Renal pelvis (tissue), 4 donors: Measurements from ENCODE around the gene NEU4. TPM values are rescaled to one million over a fixed set of nuclear protein-coding genes. Genes with fewer than 3 reads are reported as not detected.
A peak's percentile ranks its signal among the peaks of the same experiment; 100 is the strongest.
"Not testable (repeated sequence)": the region's sequence is repeated elsewhere in the genome, so short reads cannot be mapped to it uniquely, and the experiment has no call there.

Experiments
- DNase-seq: peaks from one replicate; pipeline ENCODE4 v3.0.0-alpha.2; 2013
- polyA plus RNA-seq, 3 donors: library from polyadenylated mRNA; unstranded; fragments of 120-200 nt; gene quantifications; one replicate each; pipeline ENCODE4 v1.2.1, GENCODE V29; 2013; ENCODE audit not compliant: insufficient read length in 3 of 3

NEU4 gene
- polyA plus RNA-seq, 3 donors, result 1.9 to 2.5 (median 2.5) TPM

- DNase-seq, result peak; percentile 42
Measured at GRCh38 chr2:241833101-241833663, 24.2 kb downstream of the NEU4 start.

- not testable (repeated sequence) for DNase-seq
Measured at GRCh38 chr2:241833756-241834526, 24.9 kb downstream of the NEU4 start.

DNA sequence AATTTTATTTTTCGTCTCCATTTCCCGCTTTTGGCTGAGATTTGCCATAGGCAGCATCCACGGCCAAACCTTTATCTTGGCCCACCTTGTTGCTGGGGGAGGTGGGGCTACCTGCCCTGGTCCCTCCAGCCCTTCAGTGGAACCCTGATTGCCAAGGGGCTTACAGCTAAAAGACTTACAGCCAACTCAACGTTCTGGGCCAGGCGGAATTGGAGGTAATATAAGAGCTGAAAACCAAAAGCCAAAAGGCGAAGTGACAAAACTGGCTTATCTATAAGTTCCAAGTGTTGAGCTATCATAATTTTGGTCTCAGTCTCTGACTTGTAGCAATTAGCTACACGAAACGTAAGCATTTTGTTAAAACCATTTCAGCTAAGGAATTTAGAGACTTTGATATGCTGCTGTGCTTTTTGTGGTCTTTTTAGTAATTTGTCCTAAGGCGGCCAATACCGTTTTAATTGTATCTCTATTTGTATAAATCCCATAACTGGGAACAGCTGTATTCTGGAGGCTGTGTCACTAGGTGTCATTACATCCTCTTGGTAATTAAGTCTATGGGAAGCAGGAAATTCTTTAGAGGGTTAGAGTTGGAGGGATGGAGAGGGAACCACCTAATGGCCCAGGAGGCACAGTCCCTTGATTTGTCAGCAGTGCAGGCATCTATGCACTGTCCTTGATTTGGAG lies 25.7 kb downstream of the NEU4 start:
- no peak for DNase-seq

DNA sequence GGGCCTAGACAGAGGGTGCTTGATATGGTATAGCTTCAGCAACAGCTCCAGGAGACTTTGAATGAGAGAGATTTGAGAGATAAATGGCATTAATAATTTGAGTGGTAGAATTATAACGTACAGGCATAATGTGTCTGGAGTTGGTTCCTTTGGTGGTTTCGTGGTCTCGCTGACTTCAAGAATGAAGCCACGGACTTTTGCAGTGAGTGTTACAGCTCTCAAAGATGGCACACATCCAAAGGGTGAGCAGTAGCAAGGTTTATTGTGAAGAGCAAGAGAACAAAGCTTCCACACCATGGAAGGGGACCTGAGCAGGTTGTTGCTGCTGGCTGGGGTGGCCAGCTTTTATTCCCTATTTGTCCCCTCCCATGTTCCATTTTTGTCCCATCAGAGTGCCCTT lies 26.6 kb downstream of the NEU4 start:
- no peak for DNase-seq

GRCh38 chr2:241836292-241836691 lies 27.3 kb downstream of the NEU4 start:
- no peak for DNase-seq

- no peak for DNase-seq
Measured at GRCh38 chr2:241837197-241837965, 28.4 kb downstream of the NEU4 start.

- DNase-seq, result no peak
Measured at GRCh38 chr2:241841181-241842066, 32.4 kb downstream of the NEU4 start.

GRCh38 chr2:241842067-241842415 lies 33.0 kb downstream of the NEU4 start:
- DNase-seq, result no peak

DNA sequence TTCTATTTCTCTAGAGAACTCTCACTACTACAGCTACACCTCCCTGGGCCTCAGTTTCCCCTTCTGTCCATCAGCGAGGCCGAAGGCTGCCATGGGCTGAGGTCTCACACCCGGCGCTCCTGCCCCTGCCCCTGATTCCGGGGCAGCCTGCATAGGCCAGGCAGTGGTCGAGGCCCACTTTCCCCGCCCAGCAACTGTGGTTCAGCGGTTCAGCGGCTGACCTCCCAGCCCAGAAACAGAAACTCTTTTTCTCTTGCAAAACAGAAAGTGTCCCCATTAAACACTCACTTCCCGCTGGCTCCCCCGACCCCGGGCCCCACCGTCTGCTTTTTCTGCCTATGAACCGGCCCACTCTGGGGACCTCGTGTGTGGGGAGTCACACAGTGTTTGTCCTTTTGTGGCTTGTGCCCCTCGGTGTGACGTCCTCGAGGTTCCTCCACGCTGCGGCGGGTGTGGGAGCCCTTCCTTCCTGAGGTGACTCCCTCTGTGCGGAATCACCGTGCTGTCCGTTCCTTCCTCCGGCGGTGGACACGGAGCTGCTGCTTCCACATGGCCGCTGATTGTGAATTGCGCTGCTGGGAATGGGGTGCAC lies 33.7 kb downstream of the NEU4 start:
- DNase-seq, result no peak

DNA sequence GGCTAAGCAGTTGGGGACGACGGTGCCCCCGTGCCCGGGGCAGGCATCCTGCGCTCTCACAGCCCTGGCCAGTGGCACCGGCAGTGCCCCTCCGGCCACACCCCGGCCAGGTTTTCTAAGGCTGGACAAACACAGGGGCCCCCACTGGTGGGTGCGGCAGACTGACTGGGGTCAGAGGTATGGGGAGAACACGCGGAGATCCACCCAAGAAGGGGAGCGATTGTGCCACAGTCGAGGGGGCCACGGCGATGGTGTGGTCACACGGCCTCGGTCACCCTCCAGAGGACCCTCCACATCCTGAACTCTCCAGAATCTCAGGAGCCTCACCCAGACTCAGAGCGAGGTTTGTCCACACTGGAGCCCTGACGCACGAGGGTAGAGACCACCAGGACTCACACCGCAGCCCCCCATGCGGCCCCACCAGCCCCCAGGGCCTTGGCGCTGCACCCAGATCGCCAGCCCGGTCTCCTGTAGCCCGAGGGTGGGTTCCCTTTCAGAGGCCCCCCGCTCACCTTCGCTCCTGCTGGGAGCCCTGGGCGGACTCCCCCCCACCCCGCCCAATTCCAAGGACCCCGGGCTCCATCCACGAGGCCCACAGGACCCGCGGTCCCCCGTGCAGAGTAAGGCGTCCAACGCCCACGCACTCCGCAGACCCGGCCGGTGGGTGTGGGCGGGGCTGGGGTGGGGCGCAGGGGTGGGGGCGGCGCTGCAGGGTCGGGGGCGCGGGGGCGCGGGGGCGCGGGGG lies 34.5 kb downstream of the NEU4 start:
- no peak for DNase-seq

GRCh38 chr2:241844066-241844728 lies 35.2 kb downstream of the NEU4 start:
- peak; percentile 56 for DNase-seq

GRCh38 chr2:241844831-241845578 lies 36.0 kb downstream of the NEU4 start:
- no peak for DNase-seq

DNA sequence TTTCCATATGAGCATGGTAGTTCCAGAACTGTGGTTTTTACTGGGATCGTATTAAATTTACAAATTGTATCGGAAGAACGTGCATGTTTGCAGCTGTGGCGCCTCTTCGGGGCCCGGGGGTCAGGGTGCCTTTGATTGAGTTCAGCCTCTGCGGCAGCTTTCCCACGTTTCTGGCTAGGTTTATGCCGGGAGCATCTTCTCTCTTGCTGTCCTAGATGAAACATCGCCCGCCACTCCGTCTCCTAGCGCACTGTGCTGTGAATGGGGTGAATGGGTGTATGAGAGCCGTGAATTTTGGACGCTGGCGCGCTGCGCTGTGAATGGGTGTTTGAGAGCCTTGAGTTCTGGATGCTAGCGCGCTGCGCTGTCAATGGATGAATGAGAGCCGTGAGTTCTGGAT lies 37.4 kb downstream of the NEU4 start:
- no peak for DNase-seq

DNA sequence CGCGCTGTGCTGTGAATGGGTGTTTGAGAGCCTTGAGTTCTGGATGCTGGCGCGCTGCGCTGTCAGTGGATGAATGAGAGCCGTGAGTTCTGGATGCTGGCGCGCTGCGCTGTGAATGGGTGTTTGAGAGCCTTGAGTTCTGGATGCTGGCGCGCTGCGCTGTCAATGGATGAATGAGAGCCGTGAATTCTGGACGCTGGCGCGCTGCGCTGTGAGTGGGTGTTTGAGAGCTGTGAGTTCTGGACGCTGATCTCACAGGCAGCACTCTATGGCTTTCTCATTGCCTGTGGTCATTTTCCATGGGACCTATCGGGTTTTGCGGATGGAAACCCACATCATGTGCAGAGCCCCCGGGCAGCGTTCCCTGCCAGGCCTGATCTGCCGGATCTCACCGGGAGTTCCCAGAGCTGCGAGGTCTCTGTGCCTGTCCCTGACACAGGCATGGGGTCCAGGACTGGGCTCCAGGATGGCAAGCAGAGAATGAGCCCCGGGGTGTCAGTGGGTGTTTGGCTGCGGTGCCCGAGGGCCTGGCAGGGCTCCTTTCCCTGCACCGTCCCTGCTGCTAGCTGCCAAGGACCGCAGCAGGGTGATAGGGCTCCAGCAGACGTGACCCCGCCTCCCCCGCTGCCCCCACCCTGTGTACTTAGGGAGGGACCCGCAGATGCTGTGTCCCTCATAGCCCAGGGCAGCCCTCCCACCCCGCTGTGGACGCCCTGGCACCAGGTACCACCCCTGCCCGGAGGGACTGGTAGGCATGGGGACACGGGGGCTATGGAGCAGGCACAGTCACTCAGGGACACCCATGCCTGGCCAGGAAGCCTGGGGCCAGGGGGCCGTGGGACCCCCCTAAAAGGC lies 40.0 kb downstream of the NEU4 start:
- DNase-seq, result no peak

DNA sequence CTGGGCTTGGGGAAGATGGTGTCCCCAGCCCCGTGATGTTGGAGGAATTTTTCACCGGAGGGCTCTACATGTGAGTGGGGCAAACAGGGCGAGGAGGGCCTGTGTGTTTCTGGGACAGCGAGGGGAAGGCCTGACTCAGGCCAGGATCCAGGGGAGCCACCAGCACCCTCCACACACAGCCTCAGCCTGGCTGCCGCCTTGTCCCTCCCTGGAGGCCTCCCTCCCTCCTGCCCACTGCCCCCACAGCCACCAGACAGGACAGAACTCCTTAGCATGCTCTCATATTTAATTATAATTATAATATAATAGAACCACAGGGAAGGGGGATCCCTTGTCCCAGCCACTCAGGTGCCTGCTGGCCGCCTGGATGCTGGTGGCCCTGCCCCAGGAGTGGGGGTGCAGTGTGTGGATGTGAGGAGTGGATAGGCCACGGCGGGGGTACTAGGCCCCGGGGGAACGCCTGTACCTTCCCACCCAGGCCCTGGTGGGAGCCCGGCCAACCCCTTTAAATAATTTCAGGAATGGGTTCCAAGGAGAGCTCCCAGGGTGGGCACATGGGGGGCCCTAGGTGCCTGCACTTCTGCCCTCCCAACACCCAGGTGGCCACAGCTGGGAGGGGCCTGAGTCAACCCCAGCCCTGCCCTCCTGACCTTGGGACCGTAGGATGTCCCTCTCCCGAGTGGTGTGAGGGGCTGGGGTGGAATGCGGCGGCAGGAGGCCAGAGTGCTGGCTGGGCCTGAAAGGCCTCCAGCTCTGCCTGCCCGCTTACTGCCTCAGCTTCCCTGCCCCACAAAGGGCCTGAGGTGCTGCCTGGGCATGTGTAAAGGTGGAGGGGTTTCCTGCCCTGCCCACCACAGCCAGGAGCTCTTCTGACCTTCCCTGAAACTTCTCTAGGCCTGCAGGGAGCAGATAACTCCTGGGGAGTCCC lies 40.9 kb downstream of the NEU4 start:
- no peak for DNase-seq

- no peak for DNase-seq
Measured at GRCh38 chr2:241850544-241851324, 41.7 kb downstream of the NEU4 start.
